T-cell (primary cell): ENCODE data around the gene DMBT1. TPM values are rescaled to one million over a fixed set of nuclear protein-coding genes. Genes with fewer than 3 reads are reported as not detected.
"Not testable (repeated sequence)": the region's sequence is repeated elsewhere in the genome, so short reads cannot be mapped to it uniquely, and the experiment has no call there.

Source experiments
- ATAC-seq, 4 experiments: fragments of 200-7000 bp in 3 of 4; fragments of 150-1000 bp in 1 of 4; cut with Tn5 transposase; replicated peaks in 1 of 4; 1 replicate in 3 of 4; 2 replicates in 1 of 4; pipeline ENCODE4 v1.10.0; 2021; ENCODE audit warnings: moderate library complexity in 3 of 4, mild to moderate bottlenecking in 2 of 4, moderate number of reproducible peaks in 1 of 4
- CTCF ChIA-PET, 2 donors: fragments of 300-600 bp; sonication (Branson Sonifier 250); formaldehyde crosslinking; loops; one replicate each; lab custom pipeline; 2022; ENCODE audit warnings: antibody characterized with exemption in 2 of 2; lab: Charles Lee
- POLR2A ChIA-PET, 2 donors: fragments of 300-600 bp; sonication (Branson Sonifier 250); formaldehyde crosslinking; loops; one replicate each; lab custom pipeline; 2022; ENCODE audit warnings: antibody characterized with exemption in 2 of 2; lab: Charles Lee
- DNase-seq, 35 experiments: peaks; one replicate each; pipeline versions ENCODE4 v3.0.0 to v3.0.0-alpha.2; 2013 to 2023
- H3K27ac ChIP-seq: one replicate; pipeline ENCODE4 v1.5.1; 2013; ENCODE audit warnings: low read length
- H3K27me3 ChIP-seq, 2 experiments: replicated peaks in 1 of 2; 1 replicate in 1 of 2; 2 replicates in 1 of 2; pipeline versions ENCODE4 v1.6.1 to v1.7.0; 2013; ENCODE audit warnings: low read length in 1 of 2, mixed read lengths in 1 of 2; ENCODE audit not compliant: control insufficient read depth in 2 of 2, insufficient read depth in 2 of 2; ENCODE audit errors: extremely low read depth in 1 of 2
- H3K36me3 ChIP-seq, 2 donors: 1 replicate in 1 of 2; 2 replicates in 1 of 2; pipeline versions ENCODE4 v1.6.1 to v1.7.0; 2013; ENCODE audit warnings: low read length in 1 of 2; ENCODE audit not compliant: control insufficient read depth in 2 of 2, insufficient read depth in 1 of 2; ENCODE audit errors: extremely low read depth in 1 of 2
- H3K4me1 ChIP-seq, 2 experiments: 1 replicate in 1 of 2; 2 replicates in 1 of 2; pipeline versions ENCODE4 v1.6.1 to v1.7.0; 2013; ENCODE audit warnings: low read length in 2 of 2, mixed read lengths in 1 of 2; ENCODE audit not compliant: insufficient read depth in 2 of 2, control insufficient read depth in 1 of 2; ENCODE audit errors: extremely low read depth in 1 of 2
- H3K4me3 ChIP-seq, 2 donors: 1 replicate in 1 of 2; 2 replicates in 1 of 2; pipeline versions ENCODE4 v1.5.1 to v1.7.0; 2013; ENCODE audit warnings: mild to moderate bottlenecking in 2 of 2, low read length in 1 of 2, moderate library complexity in 1 of 2; ENCODE audit not compliant: control insufficient read depth in 1 of 2; ENCODE audit errors: extremely low read depth in 1 of 2
- H3K9me3 ChIP-seq: 2 replicates; pipeline ENCODE4 v1.7.0; 2013
- H3K27ac Mint-ChIP-seq, 2 donors: one replicate each; pipeline ENCODE4 v1.8.0; 2020 to 2021; ENCODE audit warnings: mild to moderate bottlenecking in 2 of 2, mixed read lengths in 2 of 2
- H3K27me3 Mint-ChIP-seq, 2 donors: one replicate each; pipeline ENCODE4 v1.8.0; 2021 to 2022; ENCODE audit warnings: mixed read lengths in 2 of 2
- H3K36me3 Mint-ChIP-seq: one replicate; pipeline ENCODE4 v1.8.0; 2021; ENCODE audit warnings: mixed read lengths
- H3K4me1 Mint-ChIP-seq, 3 donors: one replicate each; pipeline ENCODE4 v1.8.0; 2020 to 2022; ENCODE audit warnings: mixed read lengths in 3 of 3, mild to moderate bottlenecking in 1 of 3
- H3K4me3 Mint-ChIP-seq, 3 donors: one replicate each; pipeline ENCODE4 v1.8.0; 2020 to 2022; ENCODE audit warnings: mild to moderate bottlenecking in 3 of 3, mixed read lengths in 3 of 3, moderate library complexity in 3 of 3
- H3K9me3 Mint-ChIP-seq, 3 donors: one replicate each; pipeline ENCODE4 v1.8.0; 2020 to 2022; ENCODE audit warnings: mixed read lengths in 3 of 3
- WGBS: methylation state at CpG from one replicate; pipeline ENCODE4 v1.1.5; 2013; ENCODE audit warnings: missing lambda C conversion rate; ENCODE audit not compliant: insufficient coverage; 5-methylcytosine and 5-hydroxymethylcytosine counted together
- total RNA-seq, 35 experiments: library from RNA in 6 of 35; stranded (reverse) in 6 of 35; fragments of 120-200 nt in 1 of 35; gene quantifications; one replicate each; pipeline versions ENCODE4 v1.2.1 to v1.2.4 and lab custom pipeline; 2013 to 2026

The DMBT1 gene
- total RNA-seq, 5 donors from 2014 or later (not counting 1 experiment from before 2014, with no cell fraction given), result 0.10 to 0.18 (median 0.13) TPM; not detected in 2

GRCh38 chr10:122575776-122576175 lies 15.2 kb downstream of the DMBT1 start:
- H3K9me3 Mint-ChIP-seq, result peaks cover 4 to 5% (median 4%) of the 10 kb centered on the region in 3 donors

GRCh38 chr10:122576291-122576690 lies 15.7 kb downstream of the DMBT1 start:
- CTCF ChIA-PET, result interaction anchor here in 1 of 2 donors (0.6 kb wide), 1 partner anchor 28 kb away, joined by 3 read pairs; no protein-coding TSS in a partner anchor
- POLR2A ChIA-PET, result no interaction called here
- Histone ChIP-seq H3K36me3 (no peaks in the 10 kb centered on the region), H3K4me1 (no peaks in the 10 kb centered on the region), H3K27me3 (peaks cover 0 to 14% of the 10 kb centered on the region in 2 experiments), H3K27ac (no peak overlapping the region), H3K9me3 (no peaks in the 10 kb centered on the region), H3K4me3 (no peak overlapping the region)
- H3K27ac Mint-ChIP-seq, result no peak overlapping the region
- H3K4me1 Mint-ChIP-seq, result no peaks in the 10 kb centered on the region
- H3K36me3 Mint-ChIP-seq, result no peaks in the 10 kb centered on the region
- H3K4me3 Mint-ChIP-seq, result no peak overlapping the region
- no peak for DNase-seq
- peaks cover 4 to 5% (median 4%) of the 10 kb centered on the region in 3 donors for H3K9me3 Mint-ChIP-seq
- 76% methylated on average over 5 of the region's 6 CpGs for WGBS
- H3K27me3 Mint-ChIP-seq, result peaks cover 0 to 5% of the 10 kb centered on the region in 2 donors
- ATAC-seq, result no peak

More at GRCh38 chr10:122575776-122576175, 15.2 kb downstream of the DMBT1 start:
- 33% methylated on average over 3 of the region's 3 CpGs for WGBS
- no peak overlapping the region for H3K27ac Mint-ChIP-seq
- H3K27me3 ChIP-seq, result peaks cover 0 to 14% of the 10 kb centered on the region in 2 experiments
- no peak overlapping the region for H3K4me3 Mint-ChIP-seq
- peaks cover 4 to 10% of the 10 kb centered on the region in 2 donors for H3K27me3 Mint-ChIP-seq
- CTCF ChIA-PET, result interaction anchor here in 1 of 2 donors (0.6 kb wide), 1 partner anchor 28 kb away, joined by 3 read pairs; no protein-coding TSS in a partner anchor
- H3K4me1 ChIP-seq, result no peaks in the 10 kb centered on the region
- no peaks in the 10 kb centered on the region for H3K36me3 Mint-ChIP-seq
- no peaks in the 10 kb centered on the region for H3K36me3 ChIP-seq
- POLR2A ChIA-PET, result no interaction called here
- no peaks in the 10 kb centered on the region for H3K4me1 Mint-ChIP-seq
- H3K4me3 ChIP-seq, result no peak overlapping the region
- H3K9me3 ChIP-seq, result no peaks in the 10 kb centered on the region
- ATAC-seq (no peak), DNase-seq (no peak)
- no peak overlapping the region for H3K27ac ChIP-seq

GRCh38 chr10:122577311-122577885 lies 16.8 kb downstream of the DMBT1 start:
- H3K36me3 Mint-ChIP-seq, result no peaks in the 10 kb centered on the region

GRCh38 chr10:122586070-122586469 lies 25.5 kb downstream of the DMBT1 start:
- POLR2A ChIA-PET, DNase-seq, H3K4me1 Mint-ChIP-seq, H3K9me3 ChIP-seq, H3K9me3 Mint-ChIP-seq, H3K27ac ChIP-seq, H3K36me3 ChIP-seq, H3K4me3 ChIP-seq, H3K27me3 Mint-ChIP-seq, H3K27me3 ChIP-seq, H3K4me1 ChIP-seq, H3K36me3 Mint-ChIP-seq, ATAC-seq, H3K4me3 Mint-ChIP-seq, H3K27ac Mint-ChIP-seq: not testable (repeated sequence)
- CTCF ChIA-PET, result interaction anchor here in 1 of 2 donors (0.7 kb wide), 1 partner anchor 21 kb away, joined by 4 read pairs; no protein-coding TSS in a partner anchor
- WGBS, result no CpG with 5 or more reads among the region's 7 CpGs

More at GRCh38 chr10:122577311-122577885, 16.8 kb downstream of the DMBT1 start:
- Histone ChIP-seq H3K4me1 (no peaks in the 10 kb centered on the region), H3K27ac (no peak overlapping the region), H3K4me3 (no peak overlapping the region), H3K36me3 (no peaks in the 10 kb centered on the region), H3K27me3 (peaks cover 0 to 14% of the 10 kb centered on the region in 2 experiments), H3K9me3 (no peaks in the 10 kb centered on the region)
- POLR2A ChIA-PET, result no interaction called here
- Mint-ChIP-seq H3K27me3 (peaks cover 0 to 4% of the 10 kb centered on the region in 2 donors), H3K9me3 (peaks cover 4 to 5% (median 4%) of the 10 kb centered on the region in 3 donors), H3K4me3 (no peak overlapping the region), H3K27ac (no peak overlapping the region), H3K4me1 (no peaks in the 10 kb centered on the region)
- WGBS, result 80% methylated on average over 9 of the region's 12 CpGs
- CTCF ChIA-PET, result interaction anchor here in 1 of 2 donors (1.0 kb wide), 1 partner anchor 10 kb away, joined by 5 read pairs; no protein-coding TSS in a partner anchor
- ATAC-seq (no peak), DNase-seq (no peak)

DNA sequence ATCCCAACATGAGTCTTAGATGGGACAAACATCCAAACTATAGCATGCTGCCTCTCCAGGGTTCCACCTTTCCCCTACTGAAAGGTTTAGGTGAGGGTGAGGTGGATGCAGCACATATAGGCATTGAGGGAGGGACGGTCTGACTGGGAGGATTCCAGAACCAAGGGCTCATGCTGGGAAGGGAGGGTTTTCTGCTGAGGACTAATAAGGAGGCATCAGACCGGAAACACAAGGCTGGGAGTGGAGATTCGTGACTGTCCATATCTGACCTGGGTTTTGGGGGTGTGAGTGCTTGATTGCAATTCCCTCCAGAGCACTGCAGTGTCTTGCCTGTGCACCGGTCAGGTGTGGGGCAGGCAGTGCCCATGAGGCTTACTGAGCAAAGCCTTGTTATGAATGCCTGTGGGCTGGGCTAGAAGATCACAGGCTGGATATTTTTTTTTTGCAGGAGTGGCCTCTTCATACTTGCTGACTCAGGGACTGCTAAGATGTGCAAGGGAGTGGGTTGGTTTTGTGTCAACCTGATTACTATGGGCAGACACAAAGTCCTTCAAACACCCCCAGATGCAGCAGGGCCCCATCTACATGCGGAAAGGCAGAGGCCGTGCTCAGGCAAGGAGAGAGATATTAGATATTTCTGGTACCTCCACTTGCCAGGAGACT lies 26.7 kb downstream of the DMBT1 start:
- Histone ChIP-seq H3K27me3 (peaks cover 0 to 6% of the 10 kb centered on the region in 2 experiments), H3K4me3 (no peak overlapping the region), H3K9me3 (no peaks in the 10 kb centered on the region), H3K27ac (no peak overlapping the region), H3K4me1 (no peaks in the 10 kb centered on the region), H3K36me3 (no peaks in the 10 kb centered on the region)
- 84% methylated on average over 4 of the region's 6 CpGs for WGBS
- Mint-ChIP-seq H3K4me1 (no peaks in the 10 kb centered on the region), H3K27ac (no peak overlapping the region), H3K36me3 (no peaks in the 10 kb centered on the region), H3K4me3 (no peak overlapping the region), H3K27me3 (peaks cover 0 to 4% of the 10 kb centered on the region in 2 donors), H3K9me3 (no peaks in the 10 kb centered on the region)
- CTCF ChIA-PET, result no interaction called here
- no peak for DNase-seq
- ATAC-seq, result no peak
- POLR2A ChIA-PET, result no interaction called here

DNA sequence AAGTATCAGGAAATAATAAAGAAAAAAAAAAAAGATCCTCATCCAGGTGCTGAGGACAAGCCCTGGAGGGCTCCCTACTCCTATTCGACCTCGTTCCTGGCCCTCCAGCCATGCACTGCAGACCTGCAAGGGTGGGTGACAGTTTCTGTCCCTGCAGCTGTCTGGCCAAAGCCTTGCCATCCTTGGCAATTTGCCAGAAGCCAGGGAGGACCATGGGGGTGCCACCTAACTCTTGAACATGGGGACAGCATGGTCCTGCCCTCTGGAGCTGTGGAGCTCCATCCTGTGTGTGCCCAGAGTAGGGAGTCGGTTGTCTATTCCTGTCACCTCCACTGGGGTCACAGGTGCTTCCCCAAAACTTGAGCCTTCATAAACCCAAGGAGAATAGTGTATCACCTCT lies 27.8 kb downstream of the DMBT1 start:
- POLR2A ChIA-PET, result no interaction called here
- H3K9me3 ChIP-seq, result no peaks in the 10 kb centered on the region
- Mint-ChIP-seq H3K27me3 (peaks cover 1 to 4% of the 10 kb centered on the region in 2 donors), H3K9me3 (no peaks in the 10 kb centered on the region), H3K36me3 (no peaks in the 10 kb centered on the region), H3K4me3 (no peak overlapping the region), H3K27ac (no peak overlapping the region), H3K4me1 (no peaks in the 10 kb centered on the region)
- no peak overlapping the region for H3K27ac ChIP-seq
- H3K4me3 ChIP-seq, result no peak overlapping the region
- no peaks in the 10 kb centered on the region for H3K4me1 ChIP-seq
- ATAC-seq (no peak), DNase-seq (no peak)
- CTCF ChIA-PET, result no interaction called here
- 80% methylated on average over 3 of the region's 3 CpGs for WGBS
- peaks cover 0 to 6% of the 10 kb centered on the region in 2 experiments for H3K27me3 ChIP-seq
- no peaks in the 10 kb centered on the region for H3K36me3 ChIP-seq
